GM12878 (cell line): ENCODE data around the gene CTSH. TPM values are rescaled to one million over a fixed set of nuclear protein-coding genes. Genes with fewer than 3 reads are reported as not detected.

ENCODE experiments used
- ATAC-seq: fragments of 200-7000 bp; cut with Tn5 transposase; 3 replicates; pipeline ENCODE4 v1.9.1; 2020; ENCODE audit warnings: mild to moderate bottlenecking, moderate library complexity
- BruUV-seq: library from RNA; stranded (reverse); fragments of 400-500 nt; replicated peaks from 2 replicates; lab custom pipeline; 2021; lab: Mats Ljungman, UMichigan
- CTCF ChIA-PET: fragments of 300-600 bp; sonication (Branson Sonifier 250); formaldehyde crosslinking; extraction: SDS; loops from one replicate; lab custom pipeline; 2021; ENCODE audit warnings: inconsistent platforms; lab: Yijun Ruan, JAX
- POLR2A ChIA-PET: fragments of 350-600 bp; formaldehyde crosslinking; extraction: SDS; loops from one replicate; lab custom pipeline; 2021; ENCODE audit warnings: inconsistent platforms; lab: Charles Lee
- RAD21 ChIA-PET: fragments of 300-600 bp; sonication (Branson Sonifier 250); formaldehyde crosslinking; loops from one replicate; lab custom pipeline; 2023; ENCODE audit warnings: antibody characterized with exemption; ENCODE audit not compliant: unreplicated experiment; lab: Charles Lee
- SMC1A ChIA-PET: fragments of 300-600 bp; sonication (Branson Sonifier 250); formaldehyde crosslinking; loops from one replicate; lab custom pipeline; 2023; ENCODE audit not compliant: unreplicated experiment, uncharacterized antibody; lab: Charles Lee
- DNase-seq: peaks from one replicate; pipeline ENCODE4 v3.0.0-alpha.2; 2011; ENCODE audit warnings: low read depth, low spot score
- FAIRE-seq: peaks from 3 replicates; lab custom pipeline; 2011; peaks lifted over from hg19 to GRCh38; lab: Jason Lieb, UNC
- H2AFZ ChIP-seq: 2 replicates; pipeline ENCODE4 v1.6.0; 2011; ENCODE audit warnings: low read depth, low read length, control low read depth; ENCODE audit not compliant: control insufficient read depth
- H3K27ac ChIP-seq: 2 replicates; pipeline ENCODE4 v1.5.1; 2011; ENCODE audit warnings: control low read depth; ENCODE audit not compliant: control insufficient read depth, insufficient read depth
- H3K27me3 ChIP-seq, 2 experiments: replicated peaks in 1 of 2; 2 replicates each; pipeline versions ENCODE4 v1.6.0 to v1.6.1; 2011; ENCODE audit warnings: low read length in 1 of 2; ENCODE audit not compliant: control insufficient read depth in 2 of 2, insufficient read depth in 2 of 2
- H3K36me3 ChIP-seq, 2 experiments: 2 replicates each; pipeline ENCODE4 v1.5.1; 2011; ENCODE audit warnings: low read length in 1 of 2; ENCODE audit not compliant: control insufficient read depth in 2 of 2, insufficient read depth in 2 of 2
- H3K4me1 ChIP-seq: 2 replicates; pipeline ENCODE4 v1.6.1; 2011; ENCODE audit warnings: mild to moderate bottlenecking, low read length, moderate library complexity, mixed read lengths; ENCODE audit not compliant: control insufficient read depth, insufficient read depth
- H3K4me2 ChIP-seq: 2 replicates; pipeline ENCODE4 v1.6.0; 2011; ENCODE audit warnings: control low read depth; ENCODE audit not compliant: control insufficient read depth, insufficient read depth
- H3K4me3 ChIP-seq: fragments of 200-600 bp; sonication (generic); 2 replicates; pipeline ENCODE4 v1.5.1; 2016
- H3K79me2 ChIP-seq: 2 replicates; pipeline ENCODE4 v1.6.0; 2011; ENCODE audit warnings: low read length; ENCODE audit not compliant: control insufficient read depth, insufficient read depth
- H3K9ac ChIP-seq: 2 replicates; pipeline ENCODE4 v1.8.0; 2011; ENCODE audit warnings: low read length, control low read depth, mixed read lengths; ENCODE audit not compliant: control insufficient read depth, insufficient read depth
- H3K9me3 ChIP-seq: replicated peaks from 3 replicates; pipeline ENCODE4 v1.5.1; 2011; ENCODE audit warnings: mild to moderate bottlenecking, low read length; ENCODE audit not compliant: control insufficient read depth, insufficient read depth
- H4K20me1 ChIP-seq: 2 replicates; pipeline ENCODE4 v1.6.0; 2011; ENCODE audit not compliant: control insufficient read depth, insufficient read depth
- FOXK2 ChIP-seq: fragments of 450-650 bp; IDR thresholded peaks from 2 replicates; pipeline ENCODE4 v1.6.1; 2017; ENCODE audit warnings: mild to moderate bottlenecking, moderate library complexity
- HCFC1 ChIP-seq: fragments of 150-350 bp; IDR thresholded peaks from 2 replicates; pipeline ENCODE4 v1.6.1; 2014; ENCODE audit warnings: low read length
- WRNIP1 ChIP-seq: IDR thresholded peaks from 2 replicates; pipeline ENCODE4 v1.6.1; 2011; ENCODE audit warnings: low read depth, low read length, improper control_type of control experiment, borderline replicate concordance
- WGBS: methylation state at CpG from one replicate; pipeline ENCODE4 v1.1.6; 2016; ENCODE audit warnings: low lambda C conversion rate; ENCODE audit not compliant: insufficient replicate concordance, insufficient coverage; ENCODE audit errors: missing lambda C conversion rate; 5-methylcytosine and 5-hydroxymethylcytosine counted together
- in situ Hi-C: fragments of 300-500 bp; cut with MboI; formaldehyde crosslinking; loops from 9 replicates; pipeline ENCODE4 v1.14.3; 2018; ENCODE audit warnings: mixed read lengths
- intact Hi-C: fragments of 100-400 bp; cut with micrococcal nuclease; formaldehyde crosslinking; loops from one replicate; pipeline ENCODE4 v1.14.2; 2022; ENCODE audit not compliant: unreplicated experiment
- polyA plus RNA-seq, 11 experiments: library from polyadenylated mRNA; depleted of rRNA in 4 of 11; unstranded in 6 of 11; stranded (reverse) in 5 of 11; fragments of >200 nt; fragmentation: Nextera tagmentation in 4 of 11; fragmentation: Illumina TruSeq in 1 of 11; extraction: Ambion mirVana in 4 of 11; extraction: Trizol in 1 of 11; gene quantifications; 1 replicate in 1 of 11; 2 replicates in 10 of 11; pipeline versions ENCODE4 v1.2.1 to v1.2.3, GENCODE V29; 2011 to 2016; ENCODE audit warnings: inconsistent platforms in 2 of 11, missing spikeins in 2 of 11, low read depth in 1 of 11
- total RNA-seq, 4 experiments: library from RNA; depleted of rRNA in 3 of 4; stranded (reverse); fragments of >200 nt in 3 of 4; fragmentation: Illumina TruSeq in 1 of 4; extraction: Trizol in 1 of 4; gene quantifications; 2 replicates each; pipeline versions ENCODE4 v1.2.1 to v1.2.3, GENCODE V29; 2013 to 2021
- TF ChIP-seq, protein P1 (sequence below): fragments of 450-650 bp; IDR thresholded peaks from 2 replicates; pipeline ENCODE4 v1.6.1; 2016; ENCODE audit warnings: mild to moderate bottlenecking
- TF ChIP-seq, protein P2 (sequence below): fragments of 450-650 bp; formaldehyde crosslinking; IDR thresholded peaks from 2 replicates; pipeline ENCODE4 v1.4.0; 2020; ENCODE audit warnings: mild to moderate bottlenecking, moderate library complexity
- TF ChIP-seq, protein P3 (sequence below): IDR thresholded peaks from 2 replicates; pipeline ENCODE4 v1.6.1; 2012; ENCODE audit warnings: low read depth, low read length, improper control_type of control experiment

CTSH gene
- total and polyA plus RNA-seq, 10 of the 15 experiments (the other 5 are each of a cell fraction or from before 2014, with no cell fraction given): 30.2 to 1,212 (median 519) TPM

DNA sequence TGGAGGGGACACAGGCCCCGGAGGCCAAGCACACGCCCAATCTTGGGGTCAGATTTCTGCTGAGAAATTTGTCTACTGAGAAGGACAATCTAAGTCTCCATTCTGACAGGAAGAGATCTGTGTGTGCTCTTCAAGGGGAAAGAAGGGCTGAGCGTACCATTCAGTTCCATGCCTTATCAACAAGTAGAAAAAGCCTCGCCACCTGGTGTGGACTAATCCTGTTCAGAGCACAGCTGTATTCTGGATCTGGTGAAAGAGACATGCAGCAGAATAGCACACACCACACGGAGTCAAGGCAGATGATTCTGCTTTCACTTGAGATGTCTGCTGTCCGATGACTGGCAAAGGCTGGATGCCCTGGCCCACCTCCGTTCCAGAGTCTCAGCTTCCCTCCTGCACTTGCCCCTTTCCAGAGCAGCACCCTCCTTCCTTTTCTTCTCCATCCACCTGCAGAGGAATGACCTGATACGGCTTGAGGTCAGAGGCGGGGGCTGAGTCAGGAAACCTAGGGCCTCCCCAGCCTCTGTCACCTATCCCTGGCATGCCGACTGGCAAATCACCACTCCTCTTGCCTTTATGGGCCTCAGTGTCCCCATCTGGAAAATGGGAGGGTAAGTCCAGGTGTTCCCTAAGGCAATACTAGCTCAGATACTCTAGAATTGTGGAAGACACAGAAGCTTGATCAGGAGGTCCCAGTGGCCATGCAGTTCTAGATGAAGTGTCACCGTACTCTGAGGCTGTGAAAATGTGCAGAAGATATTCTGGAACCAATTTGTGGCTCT lies 36.9 kb upstream of the CTSH start:
- Histone ChIP-seq H3K4me3 (no peak overlapping the region), H3K4me1 (peaks cover 38% of the 10 kb centered on the region), H3K4me2 (no peak overlapping the region), H2AFZ (no peak overlapping the region), H3K27ac (no peak overlapping the region), H3K79me2 (peaks cover 28% of the 10 kb centered on the region), H3K27me3 (no peaks in the 10 kb centered on the region), H3K9me3 (no peaks in the 10 kb centered on the region; the same call in 2 of the 3 replicates), H3K9ac (no peak overlapping the region), H3K36me3 (no peaks in the 10 kb centered on the region), H4K20me1 (no peaks in the 10 kb centered on the region)
- ChIA-PET RAD21 (interaction anchor here (0.9 kb wide), 1 partner anchor 101 kb away, joined by 4 read pairs; no protein-coding TSS in a partner anchor), POLR2A (interaction anchor here (0.6 kb wide), 2 partner anchors 40 to 90 kb away, joined by 3 to 6 read pairs; no protein-coding TSS in a partner anchor), CTCF (interaction anchor here (0.9 to 8.9 kb wide), 5 partner anchors 17 to 203 kb away, joined by 3 to 127 read pairs (median 7); no protein-coding TSS in a partner anchor), SMC1A (interaction anchor here (0.6 to 8.8 kb wide), 5 partner anchors 15 to 203 kb away, joined by 3 to 91 read pairs (median 6); no protein-coding TSS in a partner anchor)
- no peak for FAIRE-seq
- no peak for ATAC-seq
- intact Hi-C loops (no loop called here), in situ Hi-C loops (loop anchor here (25.0 kb wide), 1 partner anchor 819 kb away; no protein-coding TSS in a partner anchor)
- DNase-seq: no peak
- 97% methylated on average over 11 of the region's 11 CpGs for WGBS
- no TSS peak for BruUV-seq
- TF ChIP-seq, protein P1, sequence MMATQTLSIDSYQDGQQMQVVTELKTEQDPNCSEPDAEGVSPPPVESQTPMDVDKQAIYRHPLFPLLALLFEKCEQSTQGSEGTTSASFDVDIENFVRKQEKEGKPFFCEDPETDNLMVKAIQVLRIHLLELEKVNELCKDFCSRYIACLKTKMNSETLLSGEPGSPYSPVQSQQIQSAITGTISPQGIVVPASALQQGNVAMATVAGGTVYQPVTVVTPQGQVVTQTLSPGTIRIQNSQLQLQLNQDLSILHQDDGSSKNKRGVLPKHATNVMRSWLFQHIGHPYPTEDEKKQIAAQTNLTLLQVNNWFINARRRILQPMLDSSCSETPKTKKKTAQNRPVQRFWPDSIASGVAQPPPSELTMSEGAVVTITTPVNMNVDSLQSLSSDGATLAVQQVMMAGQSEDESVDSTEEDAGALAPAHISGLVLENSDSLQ: no peak
- TF ChIP-seq HCFC1 (no peak), FOXK2 (no peak), WRNIP1 (no peak)
- TF ChIP-seq, protein P2, sequence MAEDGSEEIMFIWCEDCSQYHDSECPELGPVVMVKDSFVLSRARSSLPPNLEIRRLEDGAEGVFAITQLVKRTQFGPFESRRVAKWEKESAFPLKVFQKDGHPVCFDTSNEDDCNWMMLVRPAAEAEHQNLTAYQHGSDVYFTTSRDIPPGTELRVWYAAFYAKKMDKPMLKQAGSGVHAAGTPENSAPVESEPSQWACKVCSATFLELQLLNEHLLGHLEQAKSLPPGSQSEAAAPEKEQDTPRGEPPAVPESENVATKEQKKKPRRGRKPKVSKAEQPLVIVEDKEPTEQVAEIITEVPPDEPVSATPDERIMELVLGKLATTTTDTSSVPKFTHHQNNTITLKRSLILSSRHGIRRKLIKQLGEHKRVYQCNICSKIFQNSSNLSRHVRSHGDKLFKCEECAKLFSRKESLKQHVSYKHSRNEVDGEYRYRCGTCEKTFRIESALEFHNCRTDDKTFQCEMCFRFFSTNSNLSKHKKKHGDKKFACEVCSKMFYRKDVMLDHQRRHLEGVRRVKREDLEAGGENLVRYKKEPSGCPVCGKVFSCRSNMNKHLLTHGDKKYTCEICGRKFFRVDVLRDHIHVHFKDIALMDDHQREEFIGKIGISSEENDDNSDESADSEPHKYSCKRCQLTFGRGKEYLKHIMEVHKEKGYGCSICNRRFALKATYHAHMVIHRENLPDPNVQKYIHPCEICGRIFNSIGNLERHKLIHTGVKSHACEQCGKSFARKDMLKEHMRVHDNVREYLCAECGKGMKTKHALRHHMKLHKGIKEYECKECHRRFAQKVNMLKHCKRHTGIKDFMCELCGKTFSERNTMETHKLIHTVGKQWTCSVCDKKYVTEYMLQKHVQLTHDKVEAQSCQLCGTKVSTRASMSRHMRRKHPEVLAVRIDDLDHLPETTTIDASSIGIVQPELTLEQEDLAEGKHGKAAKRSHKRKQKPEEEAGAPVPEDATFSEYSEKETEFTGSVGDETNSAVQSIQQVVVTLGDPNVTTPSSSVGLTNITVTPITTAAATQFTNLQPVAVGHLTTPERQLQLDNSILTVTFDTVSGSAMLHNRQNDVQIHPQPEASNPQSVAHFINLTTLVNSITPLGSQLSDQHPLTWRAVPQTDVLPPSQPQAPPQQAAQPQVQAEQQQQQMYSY (CRISPR knock-in tag): no peak
- TF ChIP-seq, protein P3, sequence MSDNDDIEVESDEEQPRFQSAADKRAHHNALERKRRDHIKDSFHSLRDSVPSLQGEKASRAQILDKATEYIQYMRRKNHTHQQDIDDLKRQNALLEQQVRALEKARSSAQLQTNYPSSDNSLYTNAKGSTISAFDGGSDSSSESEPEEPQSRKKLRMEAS: no peak
